NB4 (cell line): ENCODE results near the gene TECTA.

ENCODE experiments used
- POLR2A ChIP-seq: IDR thresholded peaks from 2 replicates; pipeline ENCODE4 v1.6.1; 2011; ENCODE audit warnings: mild to moderate bottlenecking; ENCODE audit not compliant: insufficient read length; ENCODE audit errors: extremely low read depth
- TF ChIP-seq, protein P1 (sequence below): IDR thresholded peaks from one replicate; pipeline ENCODE4 v1.5.1; 2012; ENCODE audit warnings: low read depth, low read length

DNA sequence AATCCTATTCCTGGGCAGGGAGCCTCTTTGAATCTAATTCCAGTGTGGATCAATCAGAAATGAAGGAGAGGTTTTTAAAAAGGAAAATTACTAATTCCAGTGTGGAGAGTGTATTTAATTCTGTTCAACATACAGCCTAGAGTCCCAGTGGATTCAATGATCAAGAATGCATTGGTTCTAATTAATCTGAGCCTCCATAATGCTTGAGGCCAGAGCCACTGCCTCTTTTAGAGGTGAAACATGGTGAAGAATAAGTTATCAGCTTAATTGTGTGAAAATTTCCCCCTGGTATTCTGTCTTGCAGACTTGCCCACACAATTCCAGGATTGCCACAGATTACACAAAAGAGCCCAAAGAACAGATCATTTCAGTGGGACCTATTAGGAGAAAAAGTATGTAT, 87.7 kb downstream of the TECTA start:
- TF ChIP-seq, protein P1, sequence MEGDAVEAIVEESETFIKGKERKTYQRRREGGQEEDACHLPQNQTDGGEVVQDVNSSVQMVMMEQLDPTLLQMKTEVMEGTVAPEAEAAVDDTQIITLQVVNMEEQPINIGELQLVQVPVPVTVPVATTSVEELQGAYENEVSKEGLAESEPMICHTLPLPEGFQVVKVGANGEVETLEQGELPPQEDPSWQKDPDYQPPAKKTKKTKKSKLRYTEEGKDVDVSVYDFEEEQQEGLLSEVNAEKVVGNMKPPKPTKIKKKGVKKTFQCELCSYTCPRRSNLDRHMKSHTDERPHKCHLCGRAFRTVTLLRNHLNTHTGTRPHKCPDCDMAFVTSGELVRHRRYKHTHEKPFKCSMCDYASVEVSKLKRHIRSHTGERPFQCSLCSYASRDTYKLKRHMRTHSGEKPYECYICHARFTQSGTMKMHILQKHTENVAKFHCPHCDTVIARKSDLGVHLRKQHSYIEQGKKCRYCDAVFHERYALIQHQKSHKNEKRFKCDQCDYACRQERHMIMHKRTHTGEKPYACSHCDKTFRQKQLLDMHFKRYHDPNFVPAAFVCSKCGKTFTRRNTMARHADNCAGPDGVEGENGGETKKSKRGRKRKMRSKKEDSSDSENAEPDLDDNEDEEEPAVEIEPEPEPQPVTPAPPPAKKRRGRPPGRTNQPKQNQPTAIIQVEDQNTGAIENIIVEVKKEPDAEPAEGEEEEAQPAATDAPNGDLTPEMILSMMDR: no peak
- no peak for TF ChIP-seq POLR2A
